HK-2 (cell line): ENCODE data around the gene GORASP1.

Experiments
- DNase-seq: peaks from one replicate; pipeline ENCODE4 v3.0.0-alpha.2; 2018; ENCODE audit not compliant: unreplicated experiment

Gene GORASP1

DNA sequence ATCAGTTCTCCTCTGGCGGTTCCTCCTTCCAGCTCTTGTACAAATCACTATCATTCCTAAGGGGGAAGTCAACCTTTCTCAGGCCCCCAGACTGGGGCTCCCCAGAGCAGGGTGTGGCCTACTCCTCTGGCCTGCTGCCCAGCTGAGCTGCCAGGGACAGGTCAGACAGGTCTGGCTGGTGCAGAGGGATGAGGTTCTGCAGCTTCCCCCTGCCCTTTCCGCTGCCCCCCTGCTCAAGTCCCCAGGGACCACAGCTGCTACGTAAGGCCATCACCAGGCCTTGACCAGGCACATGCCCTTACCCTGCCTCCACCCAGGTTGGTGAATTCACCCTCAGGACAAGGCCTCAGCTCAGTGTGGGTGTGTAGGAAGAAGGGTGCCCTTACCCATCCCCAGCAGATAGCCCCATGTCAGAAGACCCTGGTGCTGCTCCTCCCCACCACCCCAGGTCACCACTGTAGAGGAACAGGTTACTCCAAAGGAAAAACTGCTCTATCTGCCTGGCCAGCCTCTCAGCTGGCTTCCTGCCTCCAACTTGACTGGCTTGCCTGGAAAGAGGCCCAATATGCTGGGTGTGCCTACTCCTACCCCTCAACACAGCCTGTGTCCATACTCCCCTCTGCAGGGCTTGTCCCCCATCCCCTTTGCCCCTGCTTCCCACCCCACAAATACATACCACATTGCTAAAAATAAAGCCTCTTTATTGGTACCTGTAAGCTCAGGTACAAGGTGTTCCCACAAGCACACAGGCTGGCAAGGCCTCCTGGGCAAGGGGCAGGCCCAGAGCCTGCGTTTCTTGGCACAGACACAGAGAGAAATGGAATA is 34.0 kb upstream of the GORASP1 start:
- DNase-seq = no peak

DNA sequence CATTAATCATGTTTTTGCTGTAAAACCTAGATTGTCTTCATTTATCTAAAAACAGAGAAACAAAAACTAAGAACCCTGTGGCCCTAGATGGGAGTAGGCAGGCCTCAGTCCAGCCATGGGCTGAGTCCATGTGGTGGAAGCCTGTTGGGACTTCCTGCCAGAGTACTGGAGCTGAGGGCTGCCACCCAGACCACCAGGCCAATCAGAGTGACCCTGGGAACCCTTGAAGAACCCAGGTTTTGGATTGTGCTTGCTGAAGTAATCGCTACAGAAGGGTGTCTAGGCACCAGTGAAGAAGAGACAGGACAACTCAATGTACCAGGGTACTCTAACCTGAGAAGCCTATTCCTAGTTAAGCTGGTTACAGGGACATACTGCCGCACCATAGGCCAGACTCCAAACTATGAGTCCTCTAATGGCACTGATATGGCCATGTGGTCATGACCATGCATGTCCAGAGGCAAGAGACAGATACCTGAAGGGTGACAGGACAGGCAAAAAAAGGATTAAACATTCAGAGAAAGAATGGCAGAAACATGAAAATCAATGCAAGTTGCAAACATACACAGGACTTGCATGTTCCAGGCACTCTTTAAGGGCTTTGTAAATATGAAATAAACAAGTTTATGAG is 33.0 kb upstream of the GORASP1 start:
- no peak for DNase-seq

DNA sequence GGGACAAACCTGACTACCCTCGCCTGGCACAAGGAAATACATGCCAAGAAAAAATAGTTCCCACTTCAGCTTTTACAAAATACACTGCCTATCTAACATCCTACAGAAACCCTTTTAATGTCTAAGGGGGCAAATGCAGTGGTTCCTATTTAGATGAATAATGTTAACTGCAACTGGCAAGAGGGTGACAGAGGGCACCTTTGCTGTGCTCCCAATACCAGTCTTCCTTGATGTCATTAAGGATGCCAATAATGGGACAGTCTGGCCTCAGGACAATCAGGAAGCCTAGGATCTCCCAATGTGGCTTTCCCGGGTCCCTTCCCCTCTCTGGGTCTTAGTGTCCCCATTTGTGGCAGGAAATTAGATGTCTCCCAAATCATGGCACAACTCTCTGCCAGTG is 32.0 kb upstream of the GORASP1 start:
- DNase-seq = no peak

DNA sequence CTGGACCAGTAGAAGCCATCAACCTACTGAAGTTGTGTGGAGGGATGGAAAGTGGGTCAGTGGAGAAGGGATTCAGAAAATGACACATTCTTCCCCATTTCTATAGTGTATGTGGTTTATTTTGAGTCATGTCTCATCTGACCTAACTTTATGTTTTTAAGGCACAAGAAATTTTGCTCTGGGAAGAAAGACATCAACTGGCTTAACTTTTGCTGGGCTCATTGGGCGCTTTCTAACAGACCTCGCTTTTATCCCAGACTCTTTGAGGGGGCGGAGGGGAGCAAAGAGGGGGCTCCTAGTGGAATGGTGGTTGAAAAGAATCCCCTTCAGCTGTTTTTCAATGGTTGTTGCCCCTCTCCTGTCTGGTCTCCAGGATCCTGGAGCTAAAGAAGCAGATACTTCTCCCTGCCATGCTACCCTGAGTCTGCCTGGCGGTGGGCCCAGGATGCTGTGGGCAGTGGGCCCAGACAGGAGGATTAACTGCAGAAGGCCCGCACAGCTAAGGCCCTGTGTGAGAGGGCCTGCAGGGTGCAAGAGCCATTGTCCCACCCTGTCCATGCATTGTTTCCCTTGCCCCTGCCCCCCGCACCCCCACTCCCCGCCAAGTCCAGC is 31.5 kb upstream of the GORASP1 start:
- no peak for DNase-seq

DNA sequence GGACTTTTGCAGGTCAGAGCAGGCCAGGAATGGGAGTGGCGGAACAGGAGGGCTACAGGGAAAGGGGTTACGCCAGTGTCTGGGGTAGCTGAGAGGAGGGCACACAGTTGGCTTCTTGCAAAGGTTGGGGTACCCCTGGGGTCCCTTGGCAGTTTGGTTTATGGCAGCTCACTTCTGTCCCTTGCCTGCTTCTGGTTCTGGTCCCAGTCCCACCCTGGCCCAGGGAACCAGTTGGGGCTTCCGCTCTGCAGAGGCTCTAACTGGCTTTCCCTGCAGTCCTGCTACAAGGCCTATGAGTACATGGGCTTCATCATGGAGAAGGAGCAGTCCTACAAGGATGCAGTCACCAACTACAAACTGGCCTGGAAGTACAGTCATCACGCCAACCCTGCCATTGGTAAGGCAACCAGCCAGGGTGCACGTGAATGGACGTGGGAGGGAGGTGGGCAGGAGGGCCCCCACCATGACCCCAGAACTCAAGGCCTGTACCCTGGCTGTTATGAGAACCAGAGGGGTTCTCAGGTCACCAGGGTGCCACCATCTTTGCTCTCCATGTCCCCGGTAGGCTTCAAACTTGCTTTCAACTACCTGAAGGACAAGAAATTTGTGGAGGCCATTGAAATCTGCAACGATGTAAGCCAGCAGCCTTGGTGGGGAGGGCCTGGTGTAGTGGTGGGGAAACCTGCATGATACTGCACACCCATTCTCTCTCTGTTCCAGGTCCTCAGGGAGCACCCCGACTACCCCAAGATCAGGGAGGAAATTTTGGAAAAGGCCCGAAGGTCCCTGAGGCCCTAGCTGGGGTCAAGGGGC is 30.8 kb upstream of the GORASP1 start:
- no peak for DNase-seq

DNA sequence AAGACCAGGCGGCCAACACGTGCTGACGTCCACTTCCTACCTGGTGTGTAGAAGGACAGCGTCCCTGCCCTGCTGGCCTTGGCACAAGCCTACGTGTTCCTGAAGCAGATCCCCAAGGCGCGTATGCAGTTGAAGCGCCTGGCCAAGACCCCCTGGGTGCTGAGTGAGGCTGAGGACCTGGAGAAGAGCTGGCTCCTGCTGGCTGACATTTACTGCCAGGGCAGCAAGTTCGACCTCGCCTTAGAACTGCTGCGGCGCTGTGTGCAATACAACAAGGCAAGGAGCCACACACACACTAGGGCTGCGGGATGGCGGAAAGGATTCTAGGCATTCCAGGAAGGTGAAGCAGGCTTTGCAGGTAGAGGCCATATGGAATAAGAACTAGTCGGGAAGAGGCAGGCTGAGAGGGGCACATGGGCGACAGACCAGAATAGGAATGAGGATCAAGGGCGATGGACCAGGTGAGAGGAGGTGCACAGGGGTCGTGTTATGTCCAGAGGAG is 30.1 kb upstream of the GORASP1 start:
- DNase-seq = no peak

DNA sequence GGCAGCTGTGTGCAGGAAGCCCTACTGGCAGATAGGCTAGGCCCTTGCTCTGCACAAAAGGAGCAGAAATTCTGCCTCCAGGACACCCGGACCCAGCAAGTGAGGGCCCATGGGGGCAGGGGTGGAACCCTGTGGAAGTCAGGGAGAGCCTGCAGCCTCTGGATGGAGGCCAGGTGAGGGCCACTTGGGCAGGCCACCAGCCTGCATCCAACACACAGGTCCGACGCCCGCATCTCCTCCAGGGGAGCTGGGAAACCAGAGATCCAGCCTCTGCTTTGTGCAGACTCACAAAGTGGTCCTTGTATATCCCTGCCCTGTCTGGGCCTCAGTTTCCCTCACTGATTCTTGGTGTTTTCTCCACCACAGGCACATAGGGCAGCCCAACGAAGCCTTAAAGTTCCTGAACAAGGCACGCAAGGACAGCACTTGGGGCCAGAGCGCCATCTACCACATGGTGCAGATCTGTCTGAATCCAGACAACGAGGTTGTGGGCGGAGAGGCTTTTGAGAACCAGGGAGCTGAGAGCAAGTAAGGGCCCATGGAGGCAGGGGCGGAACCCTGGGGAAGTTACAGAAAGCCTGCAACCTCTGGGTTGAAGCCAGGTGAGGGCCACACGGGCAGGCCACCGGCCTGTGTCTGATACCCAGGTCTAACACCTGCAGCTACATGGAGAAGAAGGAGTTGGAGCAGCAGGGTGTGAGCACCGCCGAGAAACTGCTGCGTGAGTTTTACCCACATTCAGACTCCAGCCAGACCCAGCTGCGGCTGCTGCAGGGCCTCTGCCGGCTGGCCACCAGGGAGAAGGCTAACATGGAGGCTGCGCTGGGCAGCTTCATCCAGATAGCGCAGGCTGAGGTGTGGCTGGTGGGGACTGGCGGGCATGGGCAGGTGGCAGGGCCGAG is 29.4 kb upstream of the GORASP1 start:
- no peak for DNase-seq

DNA sequence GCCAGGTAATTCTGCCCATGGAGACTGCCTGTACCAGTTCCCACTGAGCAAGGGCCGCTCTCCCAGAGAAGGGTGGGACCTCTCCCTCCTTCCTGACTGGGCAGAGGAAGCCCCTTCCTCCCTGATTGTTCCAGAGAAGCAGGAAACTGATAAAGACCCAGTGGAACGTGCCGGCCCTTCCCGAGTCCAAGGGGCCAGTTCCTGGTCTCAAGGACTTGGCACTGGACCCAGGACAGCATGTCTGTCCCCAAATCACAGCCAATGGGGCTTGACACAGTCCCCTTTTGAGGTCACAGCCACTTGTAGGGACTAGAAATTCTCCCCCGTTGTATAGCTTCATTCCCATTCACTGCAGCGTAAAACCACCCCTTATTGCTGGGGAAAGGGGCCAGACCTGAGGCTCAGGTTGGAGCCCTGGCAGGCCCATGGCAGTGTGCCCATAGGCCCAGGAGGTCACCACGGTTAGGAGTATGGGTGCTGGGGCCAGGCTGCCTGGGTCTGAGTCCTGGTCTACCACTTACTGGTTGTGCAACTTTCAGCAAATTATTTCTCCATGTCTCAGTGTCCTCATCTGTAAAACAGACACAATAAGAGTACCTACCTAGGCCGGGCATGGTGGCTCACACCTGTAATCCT is 27.9 kb upstream of the GORASP1 start:
- DNase-seq = no peak

DNA sequence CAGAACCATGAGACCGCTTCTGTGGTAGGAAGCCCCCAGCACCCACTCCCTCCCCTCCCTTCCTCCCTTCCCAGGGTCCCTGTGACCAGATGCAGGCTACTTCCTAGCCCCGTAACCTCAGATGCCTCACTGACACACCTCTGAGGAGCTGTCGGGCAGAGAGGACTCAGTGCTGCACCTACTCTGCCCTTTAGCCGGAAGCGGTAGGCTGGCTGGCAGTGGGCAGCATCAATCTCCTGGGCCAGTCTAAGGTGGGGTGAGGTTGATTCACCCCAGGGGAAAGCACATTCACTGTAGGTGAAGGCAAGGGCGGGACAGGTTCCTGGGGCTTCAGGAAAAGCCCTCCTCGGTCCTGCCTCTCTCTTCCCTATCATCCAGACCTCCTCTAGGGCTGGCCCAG is 26.9 kb upstream of the GORASP1 start:
- DNase-seq = no peak

DNA sequence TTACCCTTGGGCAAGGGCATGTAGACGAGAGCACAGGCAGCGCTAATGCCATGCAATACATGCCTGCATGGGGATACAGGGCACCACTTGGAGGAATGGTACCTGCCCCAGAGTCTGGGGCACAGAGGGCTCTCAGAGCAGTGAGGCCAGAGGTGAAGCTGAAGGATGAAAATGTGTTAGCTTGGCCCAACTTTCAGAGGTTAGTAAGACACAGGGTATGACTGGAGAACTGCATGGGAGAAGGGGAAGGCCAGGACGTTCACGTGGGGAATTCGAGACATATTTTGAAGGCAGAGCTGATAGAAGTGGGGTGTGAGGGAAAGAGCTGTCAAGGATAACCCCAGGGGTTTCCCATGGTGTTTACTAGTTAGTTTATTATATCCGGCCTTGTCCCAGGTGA is 26.4 kb upstream of the GORASP1 start:
- DNase-seq = no peak

DNA sequence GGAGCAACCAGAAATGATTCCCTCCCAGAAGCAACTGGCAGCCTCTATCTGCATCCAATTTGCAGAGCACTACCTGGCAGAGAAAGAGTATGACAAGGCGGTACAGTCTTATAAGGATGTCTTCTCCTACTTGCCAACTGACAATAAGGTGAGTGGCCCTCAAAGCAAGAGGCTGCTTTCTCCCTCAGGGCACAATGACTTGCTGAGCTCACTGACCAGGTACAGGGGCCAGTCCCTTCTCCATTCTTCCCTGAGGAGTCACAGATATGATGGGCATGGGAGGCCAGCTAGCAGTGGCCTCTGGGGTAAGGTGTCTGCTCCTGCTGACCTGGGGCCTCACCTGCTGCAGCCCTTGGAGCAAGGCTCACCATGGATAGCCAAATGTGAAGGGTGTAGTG is 25.7 kb upstream of the GORASP1 start:
- DNase-seq = no peak

DNA sequence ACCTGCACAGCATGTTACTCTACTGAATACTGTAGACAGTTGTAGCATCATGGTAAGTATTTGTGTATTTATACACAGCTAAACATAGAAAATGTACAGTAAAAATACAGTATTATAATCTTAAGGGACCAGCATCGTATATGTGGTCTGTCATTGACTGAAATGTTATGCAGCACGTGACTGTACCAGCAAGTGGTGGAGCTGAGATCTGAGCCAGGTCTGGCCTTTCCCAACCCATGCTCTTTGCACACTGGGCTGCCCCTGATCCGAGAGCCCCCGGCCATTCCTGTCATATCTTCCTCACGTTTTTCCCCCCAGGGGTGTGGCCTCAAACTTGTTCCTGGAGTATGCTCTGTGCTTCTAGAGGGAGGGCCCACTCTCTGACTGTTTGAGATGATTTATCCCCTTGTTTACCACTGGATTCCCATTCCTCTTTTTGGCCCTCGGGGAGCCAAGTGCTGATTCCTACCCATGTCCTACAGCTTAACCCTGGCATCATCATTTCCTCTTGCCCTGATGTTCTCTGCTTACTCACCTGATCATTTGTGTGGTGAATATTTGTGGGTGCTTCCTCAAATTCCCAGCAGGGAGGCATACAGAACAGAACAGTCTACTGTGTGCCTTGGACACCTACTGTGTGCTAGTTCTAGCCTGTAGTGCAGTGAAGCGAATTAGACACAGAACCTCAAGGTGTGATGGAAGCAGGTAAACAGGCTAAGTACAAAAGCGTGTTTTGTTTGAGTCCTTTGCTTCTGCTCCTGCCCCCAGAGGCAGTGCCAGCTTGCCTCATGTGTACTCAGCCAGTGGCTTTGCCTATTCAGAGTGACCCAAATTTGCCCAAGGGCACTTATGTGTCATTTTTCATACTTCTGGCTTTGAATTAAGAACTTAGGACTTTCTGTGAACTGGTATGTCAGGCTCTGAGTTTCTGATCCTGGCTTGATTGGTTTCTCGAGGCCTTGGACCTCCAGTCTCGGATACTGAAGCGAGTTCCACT is 25.0 kb upstream of the GORASP1 start:
- DNase-seq = no peak

DNA sequence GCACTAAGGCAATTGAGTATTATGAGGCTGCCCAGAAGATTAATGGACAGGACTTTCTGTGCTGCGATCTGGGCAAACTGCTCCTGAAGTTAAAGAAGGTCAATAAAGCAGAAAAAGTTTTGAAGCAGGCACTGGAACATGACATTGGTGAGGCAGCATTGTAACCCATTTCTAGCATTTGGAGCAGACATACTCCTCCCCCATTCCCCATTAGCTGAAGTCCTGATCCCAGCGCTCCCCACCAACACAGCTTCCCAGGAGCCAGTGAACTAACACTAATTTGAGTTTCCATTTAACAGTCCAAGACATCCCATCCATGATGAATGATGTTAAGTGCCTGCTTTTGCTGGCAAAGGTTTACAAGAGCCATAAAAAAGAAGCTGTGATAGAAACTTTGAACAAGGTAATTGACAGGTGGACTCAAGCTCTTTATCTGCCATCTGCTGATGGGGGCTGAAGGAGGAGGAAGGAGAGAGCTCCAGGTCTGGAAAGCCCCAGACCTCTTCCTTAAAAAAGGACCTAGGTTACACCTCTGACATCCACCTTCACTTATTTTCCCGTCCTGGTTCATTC is 23.4 kb upstream of the GORASP1 start:
- no peak for DNase-seq

DNA sequence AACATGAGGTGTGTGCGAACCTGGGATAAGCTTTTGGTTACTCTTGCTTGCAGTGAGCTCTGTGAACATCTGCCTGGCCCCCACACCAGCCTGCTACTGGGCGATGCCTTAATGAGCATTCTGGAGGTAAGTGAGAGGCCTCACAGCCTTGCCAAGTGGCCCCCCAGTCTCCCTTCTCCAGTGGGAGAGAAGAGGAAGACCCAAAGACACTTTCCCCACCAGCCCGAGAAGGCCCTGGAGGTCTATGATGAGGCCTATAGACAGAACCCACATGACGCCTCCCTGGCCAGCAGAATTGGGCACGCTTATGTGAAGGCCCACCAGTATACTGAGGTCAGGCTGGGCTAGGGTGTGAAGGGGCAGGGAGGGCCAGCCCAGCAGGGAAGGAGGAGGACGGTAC is 22.6 kb upstream of the GORASP1 start:
- DNase-seq = no peak

DNA sequence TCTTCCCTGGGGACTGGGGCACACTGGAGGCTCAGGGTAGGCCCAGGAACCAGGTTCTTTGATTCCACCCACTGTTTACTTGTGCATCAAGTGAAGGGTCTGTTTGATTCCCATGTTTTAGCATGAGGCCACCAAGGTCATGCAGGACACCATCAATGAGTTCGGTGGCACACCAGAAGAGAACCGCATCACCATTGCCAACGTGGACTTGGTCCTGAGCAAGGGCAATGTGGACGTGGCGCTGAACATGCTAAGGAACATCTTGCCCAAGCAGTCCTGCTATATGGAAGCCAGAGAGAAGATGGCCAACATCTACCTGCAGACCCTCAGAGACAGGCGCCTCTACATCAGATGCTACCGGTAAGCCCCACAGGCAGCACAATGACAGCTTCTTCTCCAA is 21.5 kb upstream of the GORASP1 start:
- DNase-seq = no peak

DNA sequence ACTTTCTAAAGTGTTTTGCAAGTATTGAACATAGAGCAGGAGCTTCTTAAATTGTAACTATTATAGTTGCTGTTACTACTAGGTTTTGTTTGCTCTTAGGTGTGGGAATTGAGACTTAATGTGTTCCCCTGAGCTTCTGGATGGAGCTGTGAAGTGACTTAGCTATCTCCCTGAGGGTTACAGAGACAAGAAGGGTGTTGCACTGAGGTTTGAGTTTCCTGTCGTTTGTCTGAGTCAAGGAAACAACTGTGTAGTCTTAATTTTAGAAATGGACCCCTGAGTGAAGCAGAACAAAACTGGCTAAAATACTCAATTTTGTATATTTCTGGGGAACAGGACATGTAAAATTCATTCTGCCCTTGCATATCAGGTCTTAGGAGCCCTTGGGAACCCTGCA is 20.5 kb upstream of the GORASP1 start:
- no peak for DNase-seq

DNA sequence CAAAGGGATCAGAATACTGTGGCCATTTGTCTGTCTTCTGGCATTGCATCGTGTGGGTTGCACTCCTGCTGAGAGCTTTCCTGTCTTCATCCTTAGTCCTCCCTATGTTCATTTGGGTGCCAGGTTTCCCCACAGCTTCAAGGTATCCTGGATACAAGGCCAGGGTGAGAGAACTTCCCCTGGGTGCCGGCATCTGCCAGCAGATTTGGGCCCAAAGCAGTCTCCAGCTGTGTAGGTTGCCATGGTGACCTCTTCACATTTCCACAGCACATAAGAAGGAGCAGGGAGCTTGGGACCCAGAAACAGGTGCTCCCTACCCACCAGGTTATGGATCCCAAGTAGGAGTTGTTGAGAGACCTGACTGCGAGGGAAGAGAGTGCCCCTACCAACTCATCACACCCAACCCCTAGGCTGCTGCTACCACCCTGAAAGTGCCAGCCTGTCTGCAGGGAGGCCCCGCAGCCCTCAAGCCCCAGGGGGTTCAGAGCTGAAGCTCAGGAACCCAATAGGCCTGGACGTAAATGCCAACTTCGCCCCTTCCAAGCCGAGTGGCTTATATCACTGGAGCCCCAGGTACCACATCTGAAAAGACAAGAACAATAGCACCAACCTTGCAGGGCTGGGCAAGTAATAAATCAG is 20.0 kb upstream of the GORASP1 start:
- no peak for DNase-seq

DNA sequence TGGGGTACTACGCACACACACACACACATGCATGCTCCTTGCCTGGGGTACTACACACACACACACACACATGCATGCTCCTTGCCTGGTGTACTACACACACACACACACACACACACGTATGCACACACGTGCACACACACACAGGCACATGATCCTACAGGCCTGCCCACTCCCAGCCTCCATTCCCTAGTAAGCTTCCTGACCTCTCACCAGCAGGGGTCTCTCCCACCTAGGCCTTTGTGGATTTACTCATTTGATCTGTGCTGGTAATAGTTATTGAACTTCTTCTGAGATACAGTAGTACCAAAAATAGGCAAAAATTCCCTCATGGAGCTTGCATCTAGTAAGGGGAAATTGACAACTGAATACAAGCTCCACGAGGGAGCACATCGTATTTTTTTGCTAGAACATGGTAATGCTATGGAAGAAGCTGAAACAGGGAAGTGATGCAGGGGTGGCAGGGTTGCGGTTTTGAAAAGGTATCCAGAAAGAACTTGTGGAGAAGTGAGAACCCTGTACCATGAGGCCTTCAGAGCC is 19.2 kb upstream of the GORASP1 start:
- DNase-seq = no peak
